PC-9 (cell line): ENCODE measurements around the gene PHLDB2. TPM values are rescaled to one million over a fixed set of nuclear protein-coding genes. Genes with fewer than 3 reads are reported as not detected.

Experiments
- BruUV-seq: library from RNA; stranded (reverse); fragments of 400-500 nt; replicated peaks from 2 replicates; lab custom pipeline; 2021; lab: Mats Ljungman, UMichigan
- CTCF ChIA-PET: fragments of 300-600 bp; sonication (Branson Sonifier 250); formaldehyde crosslinking; loops from one replicate; lab custom pipeline; 2022; ENCODE audit warnings: antibody characterized with exemption; lab: Charles Lee
- POLR2A ChIA-PET: fragments of 300-600 bp; sonication (Branson Sonifier 250); formaldehyde crosslinking; loops from one replicate; lab custom pipeline; 2022; ENCODE audit warnings: antibody characterized with exemption; ENCODE audit not compliant: unreplicated experiment; lab: Charles Lee
- DNase-seq, 2 experiments: peaks; one replicate each; pipeline versions ENCODE4 v3.0.0 to v3.0.0-alpha.2; 2015 to 2022; ENCODE audit warnings: mixed read lengths in 1 of 2
- H2AFZ ChIP-seq: fragments of 200-600 bp; sonication (generic); 2 replicates; pipeline ENCODE4 v1.8.1; 2017; ENCODE audit warnings: antibody characterized with exemption
- H3F3A ChIP-seq: fragments of 200-600 bp; sonication (generic); 2 replicates; pipeline ENCODE4 v1.8.1; 2017; ENCODE audit warnings: antibody characterized with exemption, mild to moderate bottlenecking, low read depth; ENCODE audit not compliant: insufficient read depth
- H3K27ac ChIP-seq: fragments of 200-600 bp; sonication (generic); 2 replicates; pipeline ENCODE4 v1.6.1; 2016; ENCODE audit warnings: mixed run types
- H3K27me3 ChIP-seq: fragments of 200-600 bp; sonication (generic); 2 replicates; pipeline ENCODE4 v1.6.1; 2016; ENCODE audit warnings: low read depth, mixed run types; ENCODE audit not compliant: insufficient read depth
- H3K36me3 ChIP-seq: fragments of 200-600 bp; sonication (generic); 2 replicates; pipeline ENCODE4 v1.6.1; 2016; ENCODE audit warnings: low read depth, mixed run types
- H3K4me1 ChIP-seq: fragments of 200-600 bp; sonication (generic); replicated peaks from 2 replicates; pipeline ENCODE4 v1.6.1; 2016; ENCODE audit warnings: mixed run types; ENCODE audit not compliant: insufficient read depth
- H3K4me2 ChIP-seq: fragments of 200-600 bp; sonication (generic); 2 replicates; pipeline ENCODE4 v1.6.1; 2017; ENCODE audit warnings: mixed run types
- H3K4me3 ChIP-seq: fragments of 200-600 bp; sonication (generic); 2 replicates; pipeline ENCODE4 v1.6.1; 2016; ENCODE audit warnings: mixed run types
- H3K79me2 ChIP-seq: fragments of 200-600 bp; sonication (generic); 2 replicates; pipeline ENCODE4 v1.6.1; 2017; ENCODE audit warnings: low read depth, mixed run types
- H3K9me2 ChIP-seq: fragments of 200-600 bp; sonication (generic); 2 replicates; pipeline ENCODE4 v1.8.1; 2017; ENCODE audit warnings: mild to moderate bottlenecking; ENCODE audit not compliant: insufficient read depth
- H3K9me3 ChIP-seq: fragments of 200-600 bp; sonication (generic); 2 replicates; pipeline ENCODE4 v1.8.1; 2016; ENCODE audit warnings: low read depth; ENCODE audit not compliant: insufficient read depth
- H4K20me1 ChIP-seq: fragments of 200-600 bp; sonication (generic); 2 replicates; pipeline ENCODE4 v1.8.1; 2017; ENCODE audit not compliant: insufficient read depth
- EZH2 ChIP-seq: fragments of 200-600 bp; sonication (generic); IDR thresholded peaks from 2 replicates; pipeline ENCODE4 v1.8.0; 2017; ENCODE audit warnings: antibody characterized with exemption, low read depth
- intact Hi-C: fragments of 100-400 bp; cut with micrococcal nuclease; formaldehyde crosslinking; loops from one replicate; pipeline ENCODE4 v1.10.0; 2022; ENCODE audit not compliant: unreplicated experiment
- total RNA-seq: library from RNA; stranded (reverse); gene quantifications from 2 replicates; pipeline ENCODE4 v1.2.3, GENCODE V29; 2021
- TF ChIP-seq, protein P1 (sequence below): fragments of 200-600 bp; sonication (generic); conservative IDR thresholded peaks from 2 replicates; pipeline ENCODE4 v1.6.1; 2017; ENCODE audit warnings: mixed run types, antibody characterized with exemption, mild to moderate bottlenecking, moderate library complexity

The PHLDB2 gene
- total RNA-seq, 1 experiment from 2014 or later: 42.7 TPM

DNA sequence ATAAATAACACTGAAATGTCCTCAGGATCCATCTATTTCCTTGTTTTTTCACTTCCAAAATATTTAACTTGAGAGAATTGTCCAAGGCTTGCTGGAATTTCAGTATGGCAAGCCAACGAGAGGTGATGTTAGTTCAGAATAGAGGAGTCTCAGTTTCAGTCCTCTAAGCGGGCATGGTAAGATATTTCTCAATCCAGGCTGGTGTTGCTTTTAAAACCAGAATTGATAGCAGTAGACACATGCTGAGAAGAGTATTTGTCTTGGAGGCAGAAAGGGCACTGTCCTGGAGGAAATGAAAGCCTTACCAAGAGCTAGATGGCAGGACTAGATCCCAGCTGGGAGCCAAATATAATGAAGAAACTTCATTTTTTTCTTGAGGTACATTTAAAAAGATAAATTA is 23.1 kb downstream of the PHLDB2 start:
- no peaks in the 10 kb centered on the region for H4K20me1 ChIP-seq
- peaks cover 47% of the 10 kb centered on the region for H3K36me3 ChIP-seq
- H3K4me3 ChIP-seq: no peak overlapping the region
- POLR2A ChIA-PET: interaction anchor here (0.6 to 0.7 kb wide), 3 partner anchors 16 to 143 kb away, joined by 3 to 5 read pairs (median 3); no protein-coding TSS in a partner anchor
- no peaks in the 10 kb centered on the region for H3K4me1 ChIP-seq
- H3K79me2 ChIP-seq: peaks cover 98% of the 10 kb centered on the region
- no peak overlapping the region for H3K4me2 ChIP-seq
- no TSS peak for BruUV-seq
- DNase-seq: no peak
- H3K9me3 ChIP-seq: no peaks in the 10 kb centered on the region; the same call in none of the 2 replicates
- H3K27me3 ChIP-seq: no peaks in the 10 kb centered on the region
- intact Hi-C loops: no loop called here
- TF ChIP-seq, protein P1, sequence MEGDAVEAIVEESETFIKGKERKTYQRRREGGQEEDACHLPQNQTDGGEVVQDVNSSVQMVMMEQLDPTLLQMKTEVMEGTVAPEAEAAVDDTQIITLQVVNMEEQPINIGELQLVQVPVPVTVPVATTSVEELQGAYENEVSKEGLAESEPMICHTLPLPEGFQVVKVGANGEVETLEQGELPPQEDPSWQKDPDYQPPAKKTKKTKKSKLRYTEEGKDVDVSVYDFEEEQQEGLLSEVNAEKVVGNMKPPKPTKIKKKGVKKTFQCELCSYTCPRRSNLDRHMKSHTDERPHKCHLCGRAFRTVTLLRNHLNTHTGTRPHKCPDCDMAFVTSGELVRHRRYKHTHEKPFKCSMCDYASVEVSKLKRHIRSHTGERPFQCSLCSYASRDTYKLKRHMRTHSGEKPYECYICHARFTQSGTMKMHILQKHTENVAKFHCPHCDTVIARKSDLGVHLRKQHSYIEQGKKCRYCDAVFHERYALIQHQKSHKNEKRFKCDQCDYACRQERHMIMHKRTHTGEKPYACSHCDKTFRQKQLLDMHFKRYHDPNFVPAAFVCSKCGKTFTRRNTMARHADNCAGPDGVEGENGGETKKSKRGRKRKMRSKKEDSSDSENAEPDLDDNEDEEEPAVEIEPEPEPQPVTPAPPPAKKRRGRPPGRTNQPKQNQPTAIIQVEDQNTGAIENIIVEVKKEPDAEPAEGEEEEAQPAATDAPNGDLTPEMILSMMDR: no peak
- TF ChIP-seq EZH2: no peak
- CTCF ChIA-PET: no interaction called here
- no peaks in the 10 kb centered on the region for H3F3A ChIP-seq
- H3K9me2 ChIP-seq: no peaks in the 10 kb centered on the region
- H3K27ac ChIP-seq: no peak overlapping the region
- no peak overlapping the region for H2AFZ ChIP-seq

DNA sequence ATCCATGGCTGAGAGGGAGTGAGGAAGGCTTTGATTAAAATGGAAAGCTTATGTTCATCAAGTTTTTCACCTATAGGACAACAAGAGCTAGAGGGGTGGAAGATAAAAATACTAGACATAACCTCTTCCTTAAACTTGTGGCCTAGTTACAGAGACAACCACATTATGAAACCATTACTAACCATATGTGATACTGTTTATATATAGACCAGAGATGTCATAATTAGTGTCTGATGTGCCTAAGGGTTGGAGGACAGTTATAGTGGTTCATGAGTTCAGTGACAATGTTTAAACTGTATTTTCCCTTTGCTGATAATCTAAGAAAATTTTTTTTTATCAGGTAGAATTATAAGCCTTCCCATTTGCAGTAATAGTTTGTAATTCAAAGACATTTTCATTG is 23.7 kb downstream of the PHLDB2 start:
- no peaks in the 10 kb centered on the region for H3K9me2 ChIP-seq
- H3F3A ChIP-seq: no peaks in the 10 kb centered on the region
- no peaks in the 10 kb centered on the region for H4K20me1 ChIP-seq
- no peaks in the 10 kb centered on the region for H3K4me1 ChIP-seq
- peaks cover 98% of the 10 kb centered on the region for H3K79me2 ChIP-seq
- no peak overlapping the region for H2AFZ ChIP-seq
- H3K27ac ChIP-seq: no peak overlapping the region
- no peaks in the 10 kb centered on the region for H3K27me3 ChIP-seq
- BruUV-seq: no TSS peak
- TF ChIP-seq, protein P1: no peak
- TF ChIP-seq EZH2: no peak
- H3K4me2 ChIP-seq: no peak overlapping the region
- no peaks in the 10 kb centered on the region; the same call in none of the 2 replicates for H3K9me3 ChIP-seq
- ChIA-PET POLR2A (interaction anchor here (0.6 kb wide), 1 partner anchor 23 kb away, joined by 3 read pairs; no protein-coding TSS in a partner anchor), CTCF (no interaction called here)
- no peak for DNase-seq
- H3K4me3 ChIP-seq: no peak overlapping the region
- peaks cover 51% of the 10 kb centered on the region for H3K36me3 ChIP-seq
- intact Hi-C loops: no loop called here

DNA sequence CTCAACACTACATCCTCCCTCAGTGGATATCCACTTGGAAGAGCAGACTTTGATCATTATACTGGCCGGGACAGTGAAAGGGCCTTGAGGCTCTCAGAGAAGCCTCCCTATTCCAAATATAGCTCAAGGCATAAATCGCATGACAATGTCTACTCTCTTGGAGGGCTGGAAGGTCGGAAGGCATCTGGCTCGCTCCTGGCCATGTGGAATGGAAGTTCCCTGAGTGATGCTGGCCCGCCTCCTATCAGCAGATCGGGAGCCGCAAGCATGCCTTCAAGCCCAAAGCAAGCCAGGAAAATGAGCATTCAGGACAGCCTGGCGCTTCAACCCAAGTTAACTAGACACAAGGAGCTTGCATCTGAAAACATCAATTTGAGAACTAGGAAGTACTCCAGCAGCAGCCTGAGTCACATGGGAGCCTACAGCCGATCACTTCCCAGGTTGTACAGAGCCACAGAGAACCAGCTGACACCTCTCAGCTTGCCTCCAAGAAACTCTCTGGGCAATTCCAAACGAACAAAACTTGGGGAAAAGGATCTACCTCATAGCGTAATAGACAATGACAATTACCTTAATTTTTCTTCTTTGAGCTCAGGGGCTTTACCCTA is 25.4 kb downstream of the PHLDB2 start:
- Histone ChIP-seq H3K79me2 (peaks cover 100% of the 10 kb centered on the region), H3K4me2 (no peak overlapping the region), H3K4me3 (no peak overlapping the region), H3K36me3 (peaks cover 66% of the 10 kb centered on the region), H3K27me3 (no peaks in the 10 kb centered on the region), H3K4me1 (no peaks in the 10 kb centered on the region), H3F3A (no peaks in the 10 kb centered on the region), H3K9me2 (no peaks in the 10 kb centered on the region), H3K27ac (no peak overlapping the region), H2AFZ (no peak overlapping the region), H3K9me3 (no peaks in the 10 kb centered on the region; the same call in 1 of the 2 replicates), H4K20me1 (no peaks in the 10 kb centered on the region)
- BruUV-seq: no TSS peak
- ChIA-PET CTCF (no interaction called here), POLR2A (no interaction called here)
- intact Hi-C loops: no loop called here
- TF ChIP-seq, protein P1: no peak
- no peak for TF ChIP-seq EZH2
- no peak for DNase-seq
